ENCODE measurements around the gene ELMO3.

DNA sequence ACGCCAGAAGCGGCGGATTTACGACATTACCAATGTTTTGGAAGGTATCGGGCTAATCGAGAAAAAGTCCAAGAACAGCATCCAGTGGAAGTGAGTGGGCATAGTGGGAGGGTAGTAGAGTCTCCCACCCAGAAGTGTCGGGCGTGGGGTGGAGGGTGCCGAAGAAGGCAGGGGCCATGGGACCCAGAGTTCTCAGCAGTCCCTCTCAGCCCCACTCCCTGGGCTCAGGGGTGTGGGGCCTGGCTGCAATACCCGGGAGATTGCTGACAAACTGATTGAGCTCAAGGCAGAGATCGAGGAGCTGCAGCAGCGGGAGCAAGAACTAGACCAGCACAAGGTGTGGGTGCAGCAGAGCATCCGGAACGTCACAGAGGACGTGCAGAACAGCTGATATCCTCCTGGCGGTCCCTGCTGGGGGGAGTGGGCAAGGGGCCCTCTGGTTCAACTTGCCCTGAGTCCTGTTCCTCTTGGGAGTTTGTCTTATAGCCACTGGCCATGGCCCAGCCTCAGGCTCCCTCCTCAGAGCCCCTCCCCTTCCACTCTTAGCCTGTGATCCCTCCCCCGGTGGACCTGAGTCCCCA is 6.1 kb upstream of the ELMO3 start:
- no peak for TF ChIP-seq CTCF (IDR thresholded peaks at IDR 0.05)
- no peak for TF ChIP-seq POLR2A (IDR thresholded peaks at IDR 0.05)

Measured in esophagus squamous epithelium (tissue), 4 donors.